ENCODE results near the gene G3BP2.

Gene G3BP2

GRCh38 chr4:75637176-75637575 lies 36.0 kb downstream of the G3BP2 start:
- no peak for DNase-seq

- no peak for DNase-seq
Measured at GRCh38 chr4:75634951-75635350, 38.3 kb downstream of the G3BP2 start.

GRCh38 chr4:75634281-75634680 lies 38.9 kb downstream of the G3BP2 start:
- no peak for DNase-seq

GRCh38 chr4:75633846-75634245 lies 39.4 kb downstream of the G3BP2 start:
- DNase-seq, result no peak

GRCh38 chr4:75630937-75631329 lies 42.3 kb downstream of the G3BP2 start:
- no peak for DNase-seq

GRCh38 chr4:75630174-75630936 lies 42.9 kb downstream of the G3BP2 start, which contains the start of gene CDKL2:
Gene CDKL2, minus strand, starts transcription at chr4:75630528. Its CDS starts 4,540 bp downstream, at chr4:75625988.
- DNase-seq, result peak; percentile 91

- no peak for DNase-seq
Measured at GRCh38 chr4:75629239-75629638, 44.0 kb downstream of the G3BP2 start.

- DNase-seq, result no peak
Measured at GRCh38 chr4:75623026-75623425, 50.2 kb downstream of the G3BP2 start.

- no peak for DNase-seq
Measured at GRCh38 chr4:75621715-75622114, 51.5 kb downstream of the G3BP2 start.

GRCh38 chr4:75612306-75612705 lies 60.9 kb downstream of the G3BP2 start:
- DNase-seq, result no peak

GRCh38 chr4:75605928-75606327 lies 67.3 kb downstream of the G3BP2 start:
- DNase-seq, result no peak

- no peak for DNase-seq
Measured at GRCh38 chr4:75599647-75600046, 73.6 kb downstream of the G3BP2 start.

- DNase-seq, result peak; percentile 80
Measured at GRCh38 chr4:75598390-75598789, 74.8 kb downstream of the G3BP2 start.

GRCh38 chr4:75596061-75596460 lies 77.2 kb downstream of the G3BP2 start:
- no peak for DNase-seq

GRCh38 chr4:75593393-75593792 lies 79.8 kb downstream of the G3BP2 start:
- no peak for DNase-seq

Measured in hematopoietic multipotent progenitor cell treated with erythropoietin and hydrocortisone succinate and interleukin-3 and kit ligand, for 4 days (in vitro differentiated cells).